ENCODE results near the gene EXD2.

DNA sequence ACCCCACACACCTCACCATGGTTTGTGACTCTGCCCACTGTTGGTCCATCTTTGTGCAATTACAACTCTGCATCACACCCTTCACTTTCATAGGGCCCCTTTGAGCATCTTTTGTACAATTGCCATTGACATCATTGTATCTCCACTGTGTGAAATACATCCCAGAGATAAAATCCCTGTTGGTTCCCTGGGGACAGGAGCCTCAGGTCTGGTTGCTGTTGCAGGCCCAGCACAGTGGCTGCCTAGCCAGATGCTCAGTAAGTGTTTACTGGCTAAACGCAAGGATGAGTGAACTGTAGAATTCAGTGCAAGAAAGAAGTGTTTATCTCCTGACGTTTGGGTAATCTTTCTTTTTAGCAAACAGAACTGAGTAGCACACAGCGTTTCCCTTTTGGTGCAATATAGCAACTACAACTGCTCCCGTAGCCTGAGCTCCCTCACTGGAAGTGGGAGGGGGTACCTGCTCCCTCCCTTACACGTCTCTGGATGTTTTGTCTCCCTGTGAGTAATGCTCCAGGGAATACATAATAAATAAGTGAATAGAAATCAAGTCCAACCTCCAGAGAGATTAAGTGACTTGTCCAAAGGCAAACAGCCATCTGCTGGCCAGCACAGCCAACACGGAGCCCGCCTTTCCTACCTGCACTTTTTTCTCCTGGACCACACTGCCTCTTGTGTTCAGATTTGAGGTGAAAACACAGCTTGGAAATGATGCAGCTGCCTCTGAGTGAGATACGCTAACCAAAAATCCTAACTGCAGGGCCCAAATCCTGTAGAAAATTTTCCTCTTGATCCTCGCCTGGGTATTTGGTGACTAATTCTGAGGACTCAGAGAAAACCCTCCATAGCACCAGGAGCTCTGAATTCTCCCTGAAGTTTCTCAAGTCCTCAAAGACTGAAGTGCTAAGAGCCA is 96.1 kb downstream of the EXD2 start:
- TF ChIP-seq EZH2 (IDR thresholded peaks at IDR 0.05; ENCODE audit: insufficient read depth, poor library complexity, severe bottlenecking) (no peak), EZH2phosphoT487 (IDR thresholded peaks at IDR 0.05; ENCODE audit: insufficient read depth, low read depth) (no peak)

All from GM23248 (cell line).